Rectal smooth muscle tissue (tissue), 1 donor: ENCODE results near the gene TSC22D2.
A peak's percentile ranks its signal among the peaks of the same experiment; 100 is the strongest.
"Not testable (repeated sequence)": the region's sequence is repeated elsewhere in the genome, so short reads cannot be mapped to it uniquely, and the experiment has no call there.

Experiments
- H3K27ac ChIP-seq: one replicate; pipeline ENCODE4 v1.7.0; 2013; ENCODE audit warnings: low read depth, low read length, inconsistent platforms
- H3K27me3 ChIP-seq: one replicate; pipeline ENCODE4 v1.7.0; 2013; ENCODE audit warnings: low read length; ENCODE audit not compliant: control insufficient read depth, insufficient read depth
- H3K36me3 ChIP-seq: one replicate; pipeline ENCODE4 v1.7.0; 2013; ENCODE audit warnings: low read length; ENCODE audit not compliant: control insufficient read depth, insufficient read depth
- H3K4me1 ChIP-seq: one replicate; pipeline ENCODE4 v1.7.0; 2013; ENCODE audit warnings: low read length; ENCODE audit not compliant: control insufficient read depth, insufficient read depth
- H3K4me3 ChIP-seq: one replicate; pipeline ENCODE4 v1.7.0; 2013; ENCODE audit warnings: low read length
- H3K9ac ChIP-seq: one replicate; pipeline ENCODE4 v1.7.0; 2013; ENCODE audit warnings: low read length

The TSC22D2 gene

DNA sequence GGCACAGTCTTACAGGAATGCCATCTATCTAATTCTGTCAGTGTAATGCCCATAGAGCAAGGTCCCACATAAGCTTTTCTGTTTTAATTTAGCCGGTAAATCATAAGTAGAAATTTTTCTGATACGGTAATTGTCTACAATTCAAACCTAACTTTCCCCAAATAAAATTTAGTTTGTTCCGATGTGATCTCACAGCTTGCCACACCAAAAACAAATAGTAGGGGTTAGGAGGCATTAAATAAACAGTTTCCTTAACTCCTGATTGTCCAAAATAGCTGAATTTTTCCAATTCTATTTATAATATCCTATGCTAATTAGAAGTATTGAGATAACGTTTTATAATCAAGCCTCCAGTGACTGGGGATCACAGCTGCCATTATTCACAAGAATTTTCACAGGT lies 53.3 kb downstream of the TSC22D2 start:
- no peaks in the 10 kb centered on the region for H3K36me3 ChIP-seq
- H3K4me3 ChIP-seq = no peak overlapping the region

DNA sequence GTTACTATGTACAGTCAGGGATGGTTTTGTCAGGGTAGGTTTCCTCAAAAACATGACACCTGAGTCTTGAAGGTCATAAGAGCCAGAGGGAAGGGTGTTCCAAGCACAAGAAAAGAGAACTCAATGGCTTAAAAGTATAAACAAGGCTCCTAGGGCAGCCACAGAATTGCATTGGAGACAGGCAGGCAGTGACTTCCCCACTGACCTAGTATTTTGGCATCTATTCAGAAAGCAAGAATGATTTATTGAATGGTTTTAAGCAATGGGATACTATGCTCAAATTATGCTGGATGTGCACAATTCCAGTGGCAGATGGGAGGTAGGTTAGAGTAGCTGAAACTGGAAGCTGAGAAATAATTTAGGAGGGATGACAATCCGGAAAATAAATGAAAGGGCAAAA lies 54.0 kb downstream of the TSC22D2 start:
- no peaks in the 10 kb centered on the region for H3K36me3 ChIP-seq
- no peak overlapping the region for H3K9ac ChIP-seq
- no peak overlapping the region for H3K4me3 ChIP-seq
- no peaks in the 10 kb centered on the region for H3K27me3 ChIP-seq
- no peak overlapping the region for H3K27ac ChIP-seq
- no peaks in the 10 kb centered on the region for H3K4me1 ChIP-seq

More for the DNA sequence above, 53.3 kb downstream of the TSC22D2 start:
- Histone ChIP-seq H3K27me3 (no peaks in the 10 kb centered on the region), H3K9ac (no peak overlapping the region), H3K4me1 (no peaks in the 10 kb centered on the region), H3K27ac (no peak overlapping the region)

- Histone ChIP-seq H3K4me1 (no peaks in the 10 kb centered on the region), H3K4me3 (no peak overlapping the region), H3K9ac (no peak overlapping the region), H3K27ac (no peak overlapping the region), H3K27me3 (no peaks in the 10 kb centered on the region), H3K36me3 (no peaks in the 10 kb centered on the region)
Observed at GRCh38 chr3:150464684-150465083, 56.6 kb downstream of the TSC22D2 start.

- Histone ChIP-seq H3K9ac (no peak overlapping the region), H3K4me1 (no peaks in the 10 kb centered on the region), H3K36me3 (no peaks in the 10 kb centered on the region), H3K27me3 (no peaks in the 10 kb centered on the region), H3K4me3 (no peak overlapping the region), H3K27ac (no peak overlapping the region)
Observed at GRCh38 chr3:150467381-150467780, 59.3 kb downstream of the TSC22D2 start.

GRCh38 chr3:150469031-150469930 lies 61.2 kb downstream of the TSC22D2 start:
- Histone ChIP-seq H3K4me1 (no peaks in the 10 kb centered on the region), H3K36me3 (no peaks in the 10 kb centered on the region), H3K27ac (peak overlapping the region; percentile 52), H3K9ac (peak overlapping the region; percentile 19), H3K27me3 (no peaks in the 10 kb centered on the region), H3K4me3 (no peak overlapping the region)

- Histone ChIP-seq H3K4me3 (no peak overlapping the region), H3K36me3 (no peaks in the 10 kb centered on the region), H3K4me1 (no peaks in the 10 kb centered on the region), H3K9ac (peak overlapping the region; percentile 19), H3K27me3 (no peaks in the 10 kb centered on the region), H3K27ac (peak overlapping the region; percentile 47)
Observed at GRCh38 chr3:150469931-150470740, 62.0 kb downstream of the TSC22D2 start.

GRCh38 chr3:150472421-150472820 lies 64.3 kb downstream of the TSC22D2 start:
- no peak overlapping the region for H3K9ac ChIP-seq
- H3K36me3 ChIP-seq = no peaks in the 10 kb centered on the region
- H3K27me3 ChIP-seq = no peaks in the 10 kb centered on the region
- H3K27ac ChIP-seq = no peak overlapping the region
- H3K4me3 ChIP-seq = no peak overlapping the region
- H3K4me1 ChIP-seq = no peaks in the 10 kb centered on the region

- H3K27ac ChIP-seq, H3K36me3 ChIP-seq, H3K4me1 ChIP-seq, H3K27me3 ChIP-seq, H3K4me3 ChIP-seq, H3K9ac ChIP-seq: not testable (repeated sequence)
Observed at GRCh38 chr3:150473161-150473560, 65.1 kb downstream of the TSC22D2 start.

DNA sequence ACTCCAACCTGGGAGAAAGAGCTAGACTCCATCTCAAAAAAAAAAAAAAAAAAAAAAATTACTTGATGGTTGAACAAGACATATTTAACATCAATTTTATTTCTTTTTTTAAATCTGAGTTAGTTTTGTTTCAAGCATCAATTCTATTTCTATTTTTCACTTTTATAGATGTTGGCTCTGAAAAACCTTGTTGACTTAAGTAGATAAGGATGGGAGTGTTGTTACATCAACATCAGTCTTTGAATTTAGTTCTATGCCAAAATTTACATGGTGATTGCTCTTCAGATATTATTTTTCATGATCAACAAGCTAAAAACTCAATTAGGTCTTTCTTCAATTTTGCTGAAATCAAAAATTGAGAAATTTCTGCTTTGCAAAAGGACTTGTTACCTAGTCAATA lies 71.3 kb downstream of the TSC22D2 start:
- Histone ChIP-seq H3K4me1 (no peaks in the 10 kb centered on the region), H3K27ac (no peak overlapping the region)

GRCh38 chr3:150480877-150481276 lies 72.8 kb downstream of the TSC22D2 start:
- Histone ChIP-seq H3K36me3 (no peaks in the 10 kb centered on the region), H3K4me1 (no peaks in the 10 kb centered on the region), H3K4me3 (no peak overlapping the region), H3K27ac (no peak overlapping the region), H3K27me3 (no peaks in the 10 kb centered on the region), H3K9ac (no peak overlapping the region)

More for the DNA sequence above, 71.3 kb downstream of the TSC22D2 start:
- Histone ChIP-seq H3K36me3 (no peaks in the 10 kb centered on the region), H3K27me3 (no peaks in the 10 kb centered on the region), H3K9ac (no peak overlapping the region), H3K4me3 (no peak overlapping the region)

DNA sequence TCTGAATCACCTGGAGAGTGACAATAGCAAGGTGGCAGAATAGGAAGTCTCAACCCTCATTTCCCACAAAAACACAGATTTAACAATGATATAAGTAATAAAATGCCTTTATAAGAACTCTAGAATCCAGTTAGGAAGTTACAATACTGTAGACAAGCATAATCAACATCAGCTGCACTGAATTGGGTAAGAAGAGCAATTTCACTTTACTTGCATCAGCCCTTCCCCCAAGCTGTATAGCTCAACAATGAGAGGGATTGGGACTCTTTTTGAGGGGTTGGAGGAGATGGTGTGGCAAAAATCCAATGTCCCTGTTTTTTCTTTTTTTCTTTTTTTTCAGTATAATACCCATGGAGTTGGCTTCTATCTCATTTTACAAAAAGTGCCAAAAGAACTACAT lies 75.1 kb downstream of the TSC22D2 start:
- H3K27ac ChIP-seq = no peak overlapping the region
- H3K36me3 ChIP-seq = no peaks in the 10 kb centered on the region
- no peak overlapping the region for H3K4me3 ChIP-seq
- H3K9ac ChIP-seq = no peak overlapping the region
- no peaks in the 10 kb centered on the region for H3K27me3 ChIP-seq
- H3K4me1 ChIP-seq = no peaks in the 10 kb centered on the region

- Histone ChIP-seq H3K4me3 (no peak overlapping the region), H3K9ac (no peak overlapping the region), H3K27ac (no peak overlapping the region), H3K36me3 (no peaks in the 10 kb centered on the region), H3K27me3 (no peaks in the 10 kb centered on the region), H3K4me1 (no peaks in the 10 kb centered on the region)
Observed at GRCh38 chr3:150484410-150484809, 76.3 kb downstream of the TSC22D2 start.
